ENCODE measurements around the gene AGBL4.

AGBL4 gene

GRCh38 chr1:48588061-48588460 is 1435.7 kb downstream of the AGBL4 start:
- TF ChIP-seq CTCF (IDR thresholded peaks at IDR 0.05; ENCODE audit: insufficient read depth, missing control alignments), result no peak
- FAIRE-seq, result no peak
- no peak for DNase-seq (ENCODE audit: insufficient read length, low spot score)

- DNase-seq (ENCODE audit: insufficient read length, low spot score) (no peak), FAIRE-seq (no peak)
- TF ChIP-seq CTCF (IDR thresholded peaks at IDR 0.05; ENCODE audit: insufficient read depth, missing control alignments), result no peak
Observed at GRCh38 chr1:48582408-48582807, 1441.3 kb downstream of the AGBL4 start.

- no peak for TF ChIP-seq CTCF (IDR thresholded peaks at IDR 0.05; ENCODE audit: insufficient read depth, missing control alignments)
- FAIRE-seq, result no peak
Observed at GRCh38 chr1:48581270-48581669, 1442.5 kb downstream of the AGBL4 start.

GRCh38 chr1:48576565-48576964 is 1447.2 kb downstream of the AGBL4 start:
- FAIRE-seq (no peak), DNase-seq (ENCODE audit: insufficient read length, low spot score) (no peak)
- TF ChIP-seq CTCF (IDR thresholded peaks at IDR 0.05; ENCODE audit: insufficient read depth, missing control alignments), result no peak

More at GRCh38 chr1:48581270-48581669, 1442.5 kb downstream of the AGBL4 start:
- no peak for DNase-seq (ENCODE audit: insufficient read length, low spot score)

GRCh38 chr1:48572646-48573258 is 1451.0 kb downstream of the AGBL4 start:
- TF ChIP-seq CTCF (IDR thresholded peaks at IDR 0.05; ENCODE audit: insufficient read depth, missing control alignments), result peak; percentile 64
- FAIRE-seq (no peak), DNase-seq (ENCODE audit: insufficient read length, low spot score) (peak; percentile 29)

- FAIRE-seq, result no peak
- DNase-seq (ENCODE audit: insufficient read length, low spot score), result no peak
- TF ChIP-seq CTCF (IDR thresholded peaks at IDR 0.05; ENCODE audit: insufficient read depth, missing control alignments), result no peak
Observed at GRCh38 chr1:48572134-48572533, 1451.6 kb downstream of the AGBL4 start.

GRCh38 chr1:48571303-48571987 is 1452.3 kb downstream of the AGBL4 start:
- DNase-seq (ENCODE audit: insufficient read length, low spot score), result no peak
- FAIRE-seq, result no peak
- TF ChIP-seq CTCF (IDR thresholded peaks at IDR 0.05; ENCODE audit: insufficient read depth, missing control alignments), result no peak

Data from D721Med (cell line).